ENCODE measurements around the gene ARPC5.

DNA sequence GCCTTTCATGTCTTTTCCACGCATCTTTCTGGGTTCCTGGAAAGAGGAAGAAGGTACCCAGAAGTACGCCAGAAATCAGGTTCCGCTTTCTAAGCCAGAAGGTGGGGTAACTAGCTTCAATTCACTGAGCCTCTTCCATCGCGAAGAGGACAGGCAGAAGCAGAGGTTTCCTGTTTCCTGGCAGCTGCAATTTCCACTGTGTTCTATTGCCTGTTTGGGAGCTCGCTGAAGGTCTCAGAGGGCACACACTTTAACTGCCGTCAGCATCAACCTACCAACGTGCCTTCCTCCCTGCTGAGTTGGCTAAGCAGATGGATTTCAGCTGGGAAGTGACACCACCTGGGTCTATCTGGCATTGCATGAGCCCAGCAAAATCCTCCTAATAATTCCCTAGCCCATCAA lies 55.3 kb downstream of the ARPC5 start:
- TF ChIP-seq, protein P1, sequence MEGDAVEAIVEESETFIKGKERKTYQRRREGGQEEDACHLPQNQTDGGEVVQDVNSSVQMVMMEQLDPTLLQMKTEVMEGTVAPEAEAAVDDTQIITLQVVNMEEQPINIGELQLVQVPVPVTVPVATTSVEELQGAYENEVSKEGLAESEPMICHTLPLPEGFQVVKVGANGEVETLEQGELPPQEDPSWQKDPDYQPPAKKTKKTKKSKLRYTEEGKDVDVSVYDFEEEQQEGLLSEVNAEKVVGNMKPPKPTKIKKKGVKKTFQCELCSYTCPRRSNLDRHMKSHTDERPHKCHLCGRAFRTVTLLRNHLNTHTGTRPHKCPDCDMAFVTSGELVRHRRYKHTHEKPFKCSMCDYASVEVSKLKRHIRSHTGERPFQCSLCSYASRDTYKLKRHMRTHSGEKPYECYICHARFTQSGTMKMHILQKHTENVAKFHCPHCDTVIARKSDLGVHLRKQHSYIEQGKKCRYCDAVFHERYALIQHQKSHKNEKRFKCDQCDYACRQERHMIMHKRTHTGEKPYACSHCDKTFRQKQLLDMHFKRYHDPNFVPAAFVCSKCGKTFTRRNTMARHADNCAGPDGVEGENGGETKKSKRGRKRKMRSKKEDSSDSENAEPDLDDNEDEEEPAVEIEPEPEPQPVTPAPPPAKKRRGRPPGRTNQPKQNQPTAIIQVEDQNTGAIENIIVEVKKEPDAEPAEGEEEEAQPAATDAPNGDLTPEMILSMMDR (conservative IDR thresholded peaks at IDR 0.05; ENCODE audit: low read length), result peak; percentile 56
- no peak for TF ChIP-seq EZH2phosphoT487 (IDR thresholded peaks at IDR 0.05; ENCODE audit: borderline replicate concordance)
